HCT116 (cell line): ENCODE data around the gene NDC1.

Source experiments
- CBX3 ChIP-seq: IDR thresholded peaks from 2 replicates; pipeline ENCODE4 v1.6.1; 2012; ENCODE audit warnings: low read depth
- EGR1 ChIP-seq: IDR thresholded peaks from 2 replicates; pipeline ENCODE4 v1.6.1; 2012; ENCODE audit warnings: low read depth
- ELF1 ChIP-seq: IDR thresholded peaks from 2 replicates; pipeline ENCODE4 v1.6.1; 2012; ENCODE audit warnings: low read depth, borderline replicate concordance
- EZH2 ChIP-seq: fragments of 200-600 bp; sonication (generic); IDR thresholded peaks from 2 replicates; pipeline ENCODE4 v1.6.1; 2017; ENCODE audit warnings: antibody characterized with exemption, mixed run types
- POLR2A ChIP-seq: IDR thresholded peaks from 2 replicates; pipeline ENCODE4 v1.7.0; 2011; ENCODE audit warnings: borderline replicate concordance; ENCODE audit not compliant: insufficient read depth, insufficient read length; ENCODE audit errors: extremely low read depth
- POLR2AphosphoS5 ChIP-seq: IDR thresholded peaks from 2 replicates; pipeline ENCODE4 v1.6.1; 2011; ENCODE audit warnings: mild to moderate bottlenecking, low read depth, low read length, moderate library complexity
- RAD21 ChIP-seq: IDR thresholded peaks from 2 replicates; pipeline ENCODE4 v1.6.1; 2012; ENCODE audit warnings: low read depth, mild to moderate bottlenecking
- SP1 ChIP-seq: IDR thresholded peaks from 2 replicates; pipeline ENCODE4 v1.6.1; 2012; ENCODE audit warnings: low read depth
- SRF ChIP-seq: IDR thresholded peaks from 2 replicates; pipeline ENCODE4 v1.6.1; 2012; ENCODE audit warnings: low read depth
- YY1 ChIP-seq: IDR thresholded peaks from 2 replicates; pipeline ENCODE4 v1.6.1; 2011; ENCODE audit warnings: low read length, low read depth, moderate library complexity, mild to moderate bottlenecking; ENCODE audit not compliant: insufficient replicate concordance; ENCODE audit errors: extremely low read depth
- ZNF274 ChIP-seq: fragments of 200-500 bp; sonication (Bioruptor generic); IDR thresholded peaks from 2 replicates; pipeline ENCODE4 v1.6.1; 2014; ENCODE audit warnings: mild to moderate bottlenecking, low read depth, low read length, inconsistent platforms
- TF ChIP-seq, protein P1 (sequence below), 3 experiments: fragments of 200-600 bp in 1 of 3; sonication (generic) in 1 of 3; IDR thresholded peaks in 2 of 3; conservative IDR thresholded peaks in 1 of 3; 2 replicates each; pipeline ENCODE4 v1.5.1; 2012 to 2017; ENCODE audit warnings: low read depth in 2 of 3, low read length in 2 of 3, antibody characterized with exemption in 1 of 3, borderline replicate concordance in 1 of 3, control low read depth in 1 of 3, mild to moderate bottlenecking in 1 of 3, mixed read lengths in 1 of 3, mixed run types in 1 of 3, moderate library complexity in 1 of 3; ENCODE audit not compliant: insufficient read depth in 1 of 3
- TF ChIP-seq, protein P2 (sequence below): IDR thresholded peaks from 2 replicates; pipeline ENCODE4 v1.6.1; 2011; ENCODE audit warnings: mild to moderate bottlenecking, low read length, moderate library complexity; ENCODE audit not compliant: insufficient replicate concordance; ENCODE audit errors: extremely low read depth
- TF ChIP-seq, protein P3 (sequence below): IDR thresholded peaks from 2 replicates; pipeline ENCODE4 v1.6.1; 2012

DNA sequence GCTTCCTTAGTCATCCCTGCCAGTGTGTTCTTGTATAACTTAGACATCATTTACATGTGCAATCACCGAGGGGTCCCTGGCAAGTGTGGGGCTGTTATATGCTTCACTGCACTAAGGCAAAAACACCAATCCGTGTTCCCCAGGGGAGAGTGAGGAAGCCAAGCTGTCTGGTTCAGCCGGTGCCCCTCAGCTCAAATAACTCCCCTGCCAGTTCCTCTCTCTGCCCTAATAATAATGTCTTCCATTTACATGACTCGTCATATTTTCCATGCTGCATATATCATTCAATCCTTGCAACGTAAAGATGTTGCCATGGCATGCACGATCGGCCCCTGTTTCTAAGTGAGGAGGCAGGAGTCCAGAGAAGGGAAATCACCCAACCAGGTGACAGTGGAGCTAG is 24.4 kb upstream of the NDC1 start:
- TF ChIP-seq, protein P1, sequence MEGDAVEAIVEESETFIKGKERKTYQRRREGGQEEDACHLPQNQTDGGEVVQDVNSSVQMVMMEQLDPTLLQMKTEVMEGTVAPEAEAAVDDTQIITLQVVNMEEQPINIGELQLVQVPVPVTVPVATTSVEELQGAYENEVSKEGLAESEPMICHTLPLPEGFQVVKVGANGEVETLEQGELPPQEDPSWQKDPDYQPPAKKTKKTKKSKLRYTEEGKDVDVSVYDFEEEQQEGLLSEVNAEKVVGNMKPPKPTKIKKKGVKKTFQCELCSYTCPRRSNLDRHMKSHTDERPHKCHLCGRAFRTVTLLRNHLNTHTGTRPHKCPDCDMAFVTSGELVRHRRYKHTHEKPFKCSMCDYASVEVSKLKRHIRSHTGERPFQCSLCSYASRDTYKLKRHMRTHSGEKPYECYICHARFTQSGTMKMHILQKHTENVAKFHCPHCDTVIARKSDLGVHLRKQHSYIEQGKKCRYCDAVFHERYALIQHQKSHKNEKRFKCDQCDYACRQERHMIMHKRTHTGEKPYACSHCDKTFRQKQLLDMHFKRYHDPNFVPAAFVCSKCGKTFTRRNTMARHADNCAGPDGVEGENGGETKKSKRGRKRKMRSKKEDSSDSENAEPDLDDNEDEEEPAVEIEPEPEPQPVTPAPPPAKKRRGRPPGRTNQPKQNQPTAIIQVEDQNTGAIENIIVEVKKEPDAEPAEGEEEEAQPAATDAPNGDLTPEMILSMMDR (IDR thresholded peaks at IDR 0.05 in 2 of 3, conservative IDR thresholded peaks at IDR 0.05 in 1 of 3; ENCODE audit: borderline replicate concordance in 1 of 3, insufficient read depth in 1 of 3, low read depth in 2 of 3, low read length in 2 of 3), result no peak
- TF ChIP-seq EZH2 (no peak), POLR2A (no peak), SP1 (no peak), SRF (no peak), ZNF274 (no peak), RAD21 (no peak), POLR2AphosphoS5 (no peak), ELF1 (no peak), YY1 (no peak), CBX3 (no peak), EGR1 (no peak)
- TF ChIP-seq, protein P2, sequence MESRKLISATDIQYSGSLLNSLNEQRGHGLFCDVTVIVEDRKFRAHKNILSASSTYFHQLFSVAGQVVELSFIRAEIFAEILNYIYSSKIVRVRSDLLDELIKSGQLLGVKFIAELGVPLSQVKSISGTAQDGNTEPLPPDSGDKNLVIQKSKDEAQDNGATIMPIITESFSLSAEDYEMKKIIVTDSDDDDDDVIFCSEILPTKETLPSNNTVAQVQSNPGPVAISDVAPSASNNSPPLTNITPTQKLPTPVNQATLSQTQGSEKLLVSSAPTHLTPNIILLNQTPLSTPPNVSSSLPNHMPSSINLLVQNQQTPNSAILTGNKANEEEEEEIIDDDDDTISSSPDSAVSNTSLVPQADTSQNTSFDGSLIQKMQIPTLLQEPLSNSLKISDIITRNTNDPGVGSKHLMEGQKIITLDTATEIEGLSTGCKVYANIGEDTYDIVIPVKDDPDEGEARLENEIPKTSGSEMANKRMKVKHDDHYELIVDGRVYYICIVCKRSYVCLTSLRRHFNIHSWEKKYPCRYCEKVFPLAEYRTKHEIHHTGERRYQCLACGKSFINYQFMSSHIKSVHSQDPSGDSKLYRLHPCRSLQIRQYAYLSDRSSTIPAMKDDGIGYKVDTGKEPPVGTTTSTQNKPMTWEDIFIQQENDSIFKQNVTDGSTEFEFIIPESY, result no peak
- TF ChIP-seq, protein P3, sequence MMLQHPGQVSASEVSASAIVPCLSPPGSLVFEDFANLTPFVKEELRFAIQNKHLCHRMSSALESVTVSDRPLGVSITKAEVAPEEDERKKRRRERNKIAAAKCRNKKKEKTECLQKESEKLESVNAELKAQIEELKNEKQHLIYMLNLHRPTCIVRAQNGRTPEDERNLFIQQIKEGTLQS, result no peak
